PFSK-1 (cell line): ENCODE measurements around the gene ANKRD24. TPM values are rescaled to one million over a fixed set of nuclear protein-coding genes. Genes with fewer than 3 reads are reported as not detected.
A peak's percentile ranks its signal among the peaks of the same experiment; 100 is the strongest.

Source experiments
- FOXP2 ChIP-seq: optimal IDR thresholded peaks from 2 replicates; pipeline ENCODE3; 2011; ENCODE audit warnings: borderline replicate concordance, control low read depth, inconsistent platforms; ENCODE audit not compliant: insufficient read depth; ENCODE audit errors: extremely low read length, extremely low read depth
- POLR2AphosphoS5 ChIP-seq: IDR thresholded peaks from 2 replicates; pipeline ENCODE4 v1.6.1; 2012; ENCODE audit warnings: low read depth, mild to moderate bottlenecking, control low read depth, low read length, moderate library complexity
- SIN3A ChIP-seq: IDR thresholded peaks from 2 replicates; pipeline ENCODE4 v1.6.1; 2012; ENCODE audit warnings: mild to moderate bottlenecking, low read length, moderate library complexity, borderline replicate concordance; ENCODE audit not compliant: insufficient read depth
- TAF1 ChIP-seq: IDR thresholded peaks from 2 replicates; pipeline ENCODE4 v1.6.1; 2012; ENCODE audit warnings: low read length, control low read depth, borderline replicate concordance; ENCODE audit not compliant: insufficient read depth
- polyA plus RNA-seq: library from polyadenylated mRNA; unstranded; fragments of >200 nt; gene quantifications from one replicate; pipeline ENCODE4 v1.2.1, GENCODE V29; 2012; ENCODE audit warnings: low read depth, missing spikeins; ENCODE audit not compliant: insufficient read length
- TF ChIP-seq, protein P1 (sequence below), 2 experiments: IDR thresholded peaks; 2 replicates each; pipeline versions ENCODE4 v1.6.1 to v1.8.0; 2011 to 2012; ENCODE audit warnings: low read depth in 2 of 2, low read length in 2 of 2, control low read depth in 1 of 2, inconsistent platforms in 1 of 2, mild to moderate bottlenecking in 1 of 2, moderate library complexity in 1 of 2; ENCODE audit not compliant: insufficient read depth in 1 of 2

ANKRD24 gene
- polyA plus RNA-seq, result 0.85 TPM

DNA sequence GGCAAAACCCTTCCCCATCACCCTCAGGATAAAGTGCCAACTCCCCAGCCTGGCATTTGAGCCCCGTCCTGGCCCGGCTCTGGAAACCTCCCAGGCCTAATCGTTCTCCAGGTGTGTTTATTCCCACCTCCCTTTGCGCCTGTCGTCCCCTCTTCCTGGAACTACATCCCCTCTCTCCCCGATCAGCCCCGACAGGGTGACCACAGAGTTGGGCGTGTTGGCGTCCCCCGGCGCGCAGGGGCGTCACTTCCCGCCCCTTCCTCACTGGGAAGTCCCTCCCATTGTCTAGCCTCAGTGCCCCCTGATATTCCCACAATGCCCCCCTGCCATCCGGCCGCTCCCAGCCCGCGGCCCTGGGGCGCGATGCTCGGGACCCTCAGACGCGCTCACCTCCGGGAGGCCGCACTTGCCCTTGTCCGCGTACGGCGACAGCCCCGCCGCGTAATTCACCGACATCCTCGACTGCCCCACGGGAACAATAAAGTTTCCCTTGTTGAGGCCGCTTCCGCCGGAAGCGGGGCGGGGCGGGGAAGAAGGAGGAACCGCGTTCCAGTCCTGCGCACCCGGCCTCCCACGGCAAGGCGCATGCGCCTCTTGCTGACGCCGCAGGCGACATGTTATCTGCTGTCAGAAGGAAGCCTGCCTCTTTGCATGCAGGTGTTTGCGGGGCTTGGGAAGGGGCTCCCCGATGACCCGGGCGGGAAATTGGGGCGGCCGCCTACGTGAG, at the start of gene ANKRD24, which contains the start of gene SIRT6:
Gene ANKRD24, plus strand, starts transcription at position 606 of the 727 bp plus-strand sequence. CDS start 3,737 bp downstream, outside the sequence.
Gene SIRT6, minus strand, starts transcription at position 480 of the 727 bp plus-strand sequence. Its CDS starts 24 bp downstream, at position 456.
- TF ChIP-seq FOXP2 (peak; percentile 60), SIN3A (no peak), POLR2AphosphoS5 (peak; percentile 75; the same call in 1 of the 2 replicates), TAF1 (0 out of 2 replicates have a peak, but pooled peaks have one; percentile 22)
- TF ChIP-seq, protein P1, sequence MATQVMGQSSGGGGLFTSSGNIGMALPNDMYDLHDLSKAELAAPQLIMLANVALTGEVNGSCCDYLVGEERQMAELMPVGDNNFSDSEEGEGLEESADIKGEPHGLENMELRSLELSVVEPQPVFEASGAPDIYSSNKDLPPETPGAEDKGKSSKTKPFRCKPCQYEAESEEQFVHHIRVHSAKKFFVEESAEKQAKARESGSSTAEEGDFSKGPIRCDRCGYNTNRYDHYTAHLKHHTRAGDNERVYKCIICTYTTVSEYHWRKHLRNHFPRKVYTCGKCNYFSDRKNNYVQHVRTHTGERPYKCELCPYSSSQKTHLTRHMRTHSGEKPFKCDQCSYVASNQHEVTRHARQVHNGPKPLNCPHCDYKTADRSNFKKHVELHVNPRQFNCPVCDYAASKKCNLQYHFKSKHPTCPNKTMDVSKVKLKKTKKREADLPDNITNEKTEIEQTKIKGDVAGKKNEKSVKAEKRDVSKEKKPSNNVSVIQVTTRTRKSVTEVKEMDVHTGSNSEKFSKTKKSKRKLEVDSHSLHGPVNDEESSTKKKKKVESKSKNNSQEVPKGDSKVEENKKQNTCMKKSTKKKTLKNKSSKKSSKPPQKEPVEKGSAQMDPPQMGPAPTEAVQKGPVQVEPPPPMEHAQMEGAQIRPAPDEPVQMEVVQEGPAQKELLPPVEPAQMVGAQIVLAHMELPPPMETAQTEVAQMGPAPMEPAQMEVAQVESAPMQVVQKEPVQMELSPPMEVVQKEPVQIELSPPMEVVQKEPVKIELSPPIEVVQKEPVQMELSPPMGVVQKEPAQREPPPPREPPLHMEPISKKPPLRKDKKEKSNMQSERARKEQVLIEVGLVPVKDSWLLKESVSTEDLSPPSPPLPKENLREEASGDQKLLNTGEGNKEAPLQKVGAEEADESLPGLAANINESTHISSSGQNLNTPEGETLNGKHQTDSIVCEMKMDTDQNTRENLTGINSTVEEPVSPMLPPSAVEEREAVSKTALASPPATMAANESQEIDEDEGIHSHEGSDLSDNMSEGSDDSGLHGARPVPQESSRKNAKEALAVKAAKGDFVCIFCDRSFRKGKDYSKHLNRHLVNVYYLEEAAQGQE (IDR thresholded peaks at IDR 0.05; ENCODE audit: insufficient read depth in 1 of 2, low read depth in 2 of 2, low read length in 2 of 2), result 0 out of 4 replicates have a peak, but pooled peaks have one; percentile 12 to 48

DNA sequence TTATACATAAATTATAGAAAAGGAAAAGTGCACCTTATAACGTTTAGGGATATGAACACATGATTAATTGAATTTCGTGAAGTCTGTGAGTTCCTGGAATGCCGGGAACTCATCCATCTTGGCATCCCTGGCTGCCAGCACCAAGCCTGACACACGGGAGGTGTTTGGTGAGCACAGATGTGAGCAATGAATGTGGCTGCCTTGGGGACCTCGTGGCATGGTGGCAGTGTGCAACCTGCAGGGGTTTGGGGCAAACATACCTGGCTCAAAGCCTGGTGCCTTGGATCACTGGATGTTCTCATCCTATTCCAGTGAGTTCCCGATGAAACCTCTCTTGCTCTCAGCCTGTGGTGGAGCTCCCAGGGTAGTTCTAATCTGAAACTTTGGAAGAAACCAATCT, 48.1 kb upstream of the ANKRD24 start:
- TF ChIP-seq FOXP2 (no peak), SIN3A (no peak), POLR2AphosphoS5 (no peak), TAF1 (no peak)
- TF ChIP-seq, protein P1 (IDR thresholded peaks at IDR 0.05; ENCODE audit: insufficient read depth in 1 of 2, low read depth in 2 of 2, low read length in 2 of 2), result no peak

DNA sequence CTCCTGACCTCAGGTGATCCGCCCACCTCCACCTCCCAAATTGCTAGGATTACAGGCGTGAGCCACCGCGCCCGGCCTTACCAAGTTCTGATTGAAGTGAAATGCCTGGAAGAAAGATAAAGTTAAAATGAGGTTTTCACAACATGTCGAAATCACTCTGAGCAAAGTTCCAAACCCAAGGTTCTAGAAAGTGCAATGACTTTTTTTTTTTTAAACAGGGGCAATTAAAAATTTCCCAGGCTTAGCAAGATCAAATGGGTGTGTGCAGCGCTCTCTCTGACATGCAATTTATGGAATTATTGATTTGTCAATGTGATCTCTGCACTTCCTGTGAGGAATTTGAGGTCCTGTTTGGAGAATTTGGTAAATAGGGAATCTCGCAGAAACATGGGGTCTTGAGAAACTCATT, 45.8 kb upstream of the ANKRD24 start:
- TF ChIP-seq FOXP2, result no peak
- no peak for TF ChIP-seq TAF1
- TF ChIP-seq SIN3A, result no peak
- TF ChIP-seq, protein P1 (IDR thresholded peaks at IDR 0.05; ENCODE audit: insufficient read depth in 1 of 2, low read depth in 2 of 2, low read length in 2 of 2), result no peak
- TF ChIP-seq POLR2AphosphoS5, result no peak

DNA sequence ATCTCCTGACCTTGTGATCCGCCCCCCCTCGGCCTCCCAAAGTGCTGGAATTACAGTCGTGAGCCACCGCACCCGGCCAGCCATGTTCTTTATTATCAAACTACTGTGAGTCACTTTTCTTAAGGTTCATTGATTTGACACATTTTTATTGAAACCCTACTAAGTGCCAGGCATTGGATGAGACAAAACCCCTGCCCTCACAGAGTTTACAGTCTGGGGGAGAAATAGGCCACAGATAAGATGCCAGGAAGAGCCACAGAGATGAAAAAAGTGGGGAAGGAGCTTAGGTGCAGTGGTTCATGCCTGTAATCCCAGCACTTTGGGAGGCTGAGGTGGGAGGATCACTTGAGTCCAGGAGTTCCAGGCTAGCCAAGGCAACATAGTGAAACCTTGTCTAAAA, 44.0 kb upstream of the ANKRD24 start:
- TF ChIP-seq POLR2AphosphoS5, result no peak
- TF ChIP-seq TAF1, result no peak
- TF ChIP-seq, protein P1 (IDR thresholded peaks at IDR 0.05; ENCODE audit: insufficient read depth in 1 of 2, low read depth in 2 of 2, low read length in 2 of 2), result no peak
- TF ChIP-seq FOXP2, result no peak
- no peak for TF ChIP-seq SIN3A
